ENCODE results near the gene GCNT4. TPM values are rescaled to one million over a fixed set of nuclear protein-coding genes. Genes with fewer than 3 reads are reported as not detected.

The GCNT4 gene
- total RNA-seq, 1 donor from 2014 or later: 5.2 TPM

- no peaks in the 10 kb centered on the region for H3K27me3 Mint-ChIP-seq (ENCODE audit: unreplicated experiment)
- H3K4me3 Mint-ChIP-seq (ENCODE audit: unreplicated experiment): no peak overlapping the region
- no peaks in the 10 kb centered on the region for H3K9me3 Mint-ChIP-seq (ENCODE audit: unreplicated experiment)
- no peak for TF ChIP-seq CTCF (IDR thresholded peaks at IDR 0.05; ENCODE audit: partially characterized antibody, unreplicated experiment)
- no peak for DNase-seq
- no peak overlapping the region for H3K27ac Mint-ChIP-seq (ENCODE audit: unreplicated experiment)
- peaks cover 1% of the 10 kb centered on the region for H3K4me1 Mint-ChIP-seq (ENCODE audit: low read depth, unreplicated experiment)
- no peaks in the 10 kb centered on the region for H3K36me3 Mint-ChIP-seq (ENCODE audit: unreplicated experiment)
Observed at GRCh38 chr5:75018805-75019587, 33.4 kb downstream of the GCNT4 start.

DNA sequence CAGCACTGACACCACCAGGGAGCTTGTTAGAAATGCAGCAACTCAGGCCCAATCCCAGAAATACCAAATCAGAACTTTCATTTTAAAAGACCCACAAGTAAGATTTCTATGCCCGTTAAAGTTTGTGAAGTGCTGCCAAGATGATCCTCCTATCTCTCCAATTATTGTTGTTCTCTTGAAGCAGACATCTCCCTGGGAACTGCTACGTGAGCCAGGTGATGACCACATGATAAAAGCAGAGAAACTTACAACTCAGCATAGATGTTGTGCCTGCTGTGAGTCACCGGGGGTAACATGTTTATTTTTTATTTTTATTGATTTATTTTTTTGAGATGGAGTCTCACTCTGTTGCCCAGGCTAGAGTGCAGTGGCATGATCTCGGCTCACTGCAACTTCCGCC is 34.4 kb downstream of the GCNT4 start:
- H3K4me1 Mint-ChIP-seq (ENCODE audit: low read depth, unreplicated experiment): peaks cover 1% of the 10 kb centered on the region
- H3K27ac Mint-ChIP-seq (ENCODE audit: unreplicated experiment): no peak overlapping the region
- H3K36me3 Mint-ChIP-seq (ENCODE audit: unreplicated experiment): no peaks in the 10 kb centered on the region
- no peak overlapping the region for H3K4me3 Mint-ChIP-seq (ENCODE audit: unreplicated experiment)
- no peak for TF ChIP-seq CTCF (IDR thresholded peaks at IDR 0.05; ENCODE audit: partially characterized antibody, unreplicated experiment)
- no peak for DNase-seq
- no peaks in the 10 kb centered on the region for H3K27me3 Mint-ChIP-seq (ENCODE audit: unreplicated experiment)
- no peaks in the 10 kb centered on the region for H3K9me3 Mint-ChIP-seq (ENCODE audit: unreplicated experiment)

DNA sequence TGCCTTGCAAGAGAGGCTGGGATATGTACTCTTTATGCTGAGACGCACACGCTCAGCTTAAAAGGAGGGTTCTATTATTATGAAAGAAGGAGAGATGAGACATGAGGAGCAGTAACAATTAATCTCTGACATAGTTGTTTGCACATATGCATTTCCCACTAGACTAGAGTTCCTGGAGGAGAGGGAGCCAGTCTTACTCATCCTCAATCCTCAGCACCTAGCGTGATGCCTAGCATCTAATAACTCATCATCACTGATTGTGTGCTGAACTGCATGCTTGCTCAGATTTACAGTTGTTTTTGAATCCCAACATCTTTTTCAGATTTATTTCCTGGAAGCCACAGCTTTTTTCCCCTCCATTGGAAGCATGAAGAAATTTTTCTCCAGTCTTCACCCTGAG is 35.5 kb downstream of the GCNT4 start:
- Mint-ChIP-seq H3K36me3 (ENCODE audit: unreplicated experiment) (no peaks in the 10 kb centered on the region), H3K9me3 (ENCODE audit: unreplicated experiment) (no peaks in the 10 kb centered on the region), H3K27ac (ENCODE audit: unreplicated experiment) (no peak overlapping the region), H3K4me3 (ENCODE audit: unreplicated experiment) (no peak overlapping the region), H3K4me1 (ENCODE audit: low read depth, unreplicated experiment) (peaks cover 1% of the 10 kb centered on the region), H3K27me3 (ENCODE audit: unreplicated experiment) (no peaks in the 10 kb centered on the region)
- no peak for DNase-seq
- TF ChIP-seq CTCF (IDR thresholded peaks at IDR 0.05; ENCODE audit: partially characterized antibody, unreplicated experiment): no peak

DNA sequence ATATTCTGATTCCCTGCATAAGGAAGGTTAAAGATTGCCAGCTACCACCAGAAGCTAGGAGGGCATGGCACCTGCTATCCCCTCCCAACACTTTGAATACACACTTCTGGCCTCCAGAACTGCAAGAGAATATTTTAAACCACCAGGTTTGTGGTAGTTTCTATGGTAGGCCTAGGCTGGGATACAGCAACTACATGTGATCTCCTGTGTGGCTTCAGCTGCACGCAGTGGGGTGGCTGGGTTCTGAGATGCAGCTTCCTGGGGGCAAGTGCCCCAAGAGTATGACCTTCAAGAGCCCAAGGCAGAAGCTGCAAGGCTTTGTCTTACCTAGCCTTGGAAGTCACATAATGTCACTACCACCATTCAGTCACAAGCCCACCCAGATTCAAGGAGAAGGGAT is 39.6 kb downstream of the GCNT4 start:
- no peak for TF ChIP-seq CTCF (IDR thresholded peaks at IDR 0.05; ENCODE audit: partially characterized antibody, unreplicated experiment)
- no peaks in the 10 kb centered on the region for H3K36me3 Mint-ChIP-seq (ENCODE audit: unreplicated experiment)
- no peak overlapping the region for H3K4me3 Mint-ChIP-seq (ENCODE audit: unreplicated experiment)
- no peak overlapping the region for H3K27ac Mint-ChIP-seq (ENCODE audit: unreplicated experiment)
- peaks cover under 1% of the 10 kb centered on the region for H3K9me3 Mint-ChIP-seq (ENCODE audit: unreplicated experiment)
- DNase-seq: no peak
- H3K27me3 Mint-ChIP-seq (ENCODE audit: unreplicated experiment): peaks cover 6% of the 10 kb centered on the region
- H3K4me1 Mint-ChIP-seq (ENCODE audit: low read depth, unreplicated experiment): peaks cover 21% of the 10 kb centered on the region

DNA sequence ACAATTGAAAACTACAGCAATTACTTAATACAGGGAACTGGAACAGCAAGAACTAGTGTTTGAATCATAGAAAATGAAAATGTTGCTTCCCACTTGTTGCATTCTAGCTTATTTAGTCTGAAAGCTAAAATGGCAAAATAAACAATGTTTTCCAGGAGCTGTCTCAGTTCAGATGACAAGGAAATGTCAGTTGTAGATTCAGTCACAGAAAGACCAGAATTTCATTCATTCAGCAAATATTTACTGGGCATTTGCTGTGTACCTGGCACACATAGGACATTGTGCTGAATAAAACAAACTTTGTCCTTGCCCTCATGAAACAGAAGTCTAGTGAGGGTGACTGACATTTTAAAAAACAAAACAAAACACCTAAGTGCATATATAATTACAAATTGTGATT is 41.5 kb downstream of the GCNT4 start:
- Mint-ChIP-seq H3K27me3 (ENCODE audit: unreplicated experiment) (peaks cover 7% of the 10 kb centered on the region), H3K36me3 (ENCODE audit: unreplicated experiment) (peaks cover under 1% of the 10 kb centered on the region), H3K4me1 (ENCODE audit: low read depth, unreplicated experiment) (peaks cover 29% of the 10 kb centered on the region), H3K9me3 (ENCODE audit: unreplicated experiment) (peaks cover 4% of the 10 kb centered on the region), H3K4me3 (ENCODE audit: unreplicated experiment) (no peak overlapping the region), H3K27ac (ENCODE audit: unreplicated experiment) (no peak overlapping the region)
- DNase-seq: no peak
- no peak for TF ChIP-seq CTCF (IDR thresholded peaks at IDR 0.05; ENCODE audit: partially characterized antibody, unreplicated experiment)

Measured in glutamatergic neuron (in vitro differentiated cells).